Measurements from ENCODE around the gene GOLGA6C. TPM values are rescaled to one million over a fixed set of nuclear protein-coding genes. Genes with fewer than 3 reads are reported as not detected.
"Not testable (repeated sequence)": the region's sequence is repeated elsewhere in the genome, so short reads cannot be mapped to it uniquely, and the experiment has no call there.

Gene GOLGA6C, protein sequence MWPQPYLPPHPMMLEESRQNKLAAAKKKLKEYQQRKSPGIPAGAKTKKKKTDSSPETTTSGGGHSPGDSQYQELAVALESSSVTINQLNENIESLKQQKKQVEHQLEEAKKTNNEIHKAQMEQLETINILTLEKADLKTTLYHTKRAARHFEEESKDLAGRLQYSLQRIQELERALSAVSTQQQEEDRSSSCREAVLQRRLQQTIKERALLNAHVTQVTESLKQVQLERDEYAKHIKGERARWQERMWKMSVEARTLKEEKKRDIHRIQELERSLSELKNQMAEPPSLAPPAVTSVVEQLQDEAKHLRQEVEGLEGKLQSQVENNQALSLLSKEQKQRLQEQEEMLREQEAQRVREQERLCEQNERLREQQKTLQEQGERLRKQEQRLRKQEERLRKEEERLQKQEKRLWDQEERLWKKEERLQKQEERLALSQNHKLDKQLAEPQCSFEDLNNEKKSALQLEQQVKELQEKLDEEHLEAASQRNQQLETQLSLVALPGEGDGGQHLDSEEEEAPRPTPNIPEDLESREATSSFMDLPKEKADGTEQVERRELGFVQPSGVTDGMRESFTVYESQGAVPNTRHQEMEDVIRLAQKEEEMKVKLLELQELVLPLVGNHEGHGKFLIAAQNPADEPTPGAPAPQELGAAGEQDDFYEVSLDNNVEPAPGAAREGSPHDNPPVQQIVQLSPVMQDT
- total RNA-seq (2014; rRNA removed; shearing (Covaris generic)) = 0.10 and 0.28 TPM in 2 replicates
- not detected in 2 replicates for total RNA-seq (2022)
- Bru-seq, nascent RNA = not detected
- BruChase-seq, experiment 1, labeled RNA remaining after a 6-hour chase = not detected
- BruChase-seq, experiment 2, labeled RNA remaining after a 2-hour chase = not detected
- long read RNA-seq = 0 reads

GRCh38 chr15:75258034-75258433, at the start of gene GOLGA6C:
Gene GOLGA6C (plus strand): TSS chr15:75258334. CDS start chr15:75258599, 265 bp downstream.
- intact Hi-C loops (cut with micrococcal nuclease; ENCODE audit: unreplicated experiment); CTCF ChIA-PET (ENCODE audit: unreplicated experiment); H2AFZ ChIP-seq (ENCODE audit: low read length); H3K27ac ChIP-seq (ENCODE audit: low read depth, low read length, poor library complexity, severe bottlenecking); H3K36me3 ChIP-seq (ENCODE audit: insufficient read depth, low read length); DNase-seq (ENCODE audit: low spot score); H3K4me3 ChIP-seq (ENCODE audit: low read depth, low read length, poor library complexity, severe bottlenecking); H3K9me2 ChIP-seq (ENCODE audit: insufficient read depth, low read length); H3K9me3 ChIP-seq (ENCODE audit: low read length); BruUV-seq (replicated peaks); H3K79me2 ChIP-seq (ENCODE audit: insufficient read depth, low read depth, low read length); POLR2A ChIA-PET; H3K4me2 ChIP-seq (ENCODE audit: low read length); H3K4me1 ChIP-seq (ENCODE audit: insufficient read depth, low read length, poor library complexity, severe bottlenecking); H4K20me1 ChIP-seq (ENCODE audit: insufficient read depth, low read length): not testable (repeated sequence)

DNA sequence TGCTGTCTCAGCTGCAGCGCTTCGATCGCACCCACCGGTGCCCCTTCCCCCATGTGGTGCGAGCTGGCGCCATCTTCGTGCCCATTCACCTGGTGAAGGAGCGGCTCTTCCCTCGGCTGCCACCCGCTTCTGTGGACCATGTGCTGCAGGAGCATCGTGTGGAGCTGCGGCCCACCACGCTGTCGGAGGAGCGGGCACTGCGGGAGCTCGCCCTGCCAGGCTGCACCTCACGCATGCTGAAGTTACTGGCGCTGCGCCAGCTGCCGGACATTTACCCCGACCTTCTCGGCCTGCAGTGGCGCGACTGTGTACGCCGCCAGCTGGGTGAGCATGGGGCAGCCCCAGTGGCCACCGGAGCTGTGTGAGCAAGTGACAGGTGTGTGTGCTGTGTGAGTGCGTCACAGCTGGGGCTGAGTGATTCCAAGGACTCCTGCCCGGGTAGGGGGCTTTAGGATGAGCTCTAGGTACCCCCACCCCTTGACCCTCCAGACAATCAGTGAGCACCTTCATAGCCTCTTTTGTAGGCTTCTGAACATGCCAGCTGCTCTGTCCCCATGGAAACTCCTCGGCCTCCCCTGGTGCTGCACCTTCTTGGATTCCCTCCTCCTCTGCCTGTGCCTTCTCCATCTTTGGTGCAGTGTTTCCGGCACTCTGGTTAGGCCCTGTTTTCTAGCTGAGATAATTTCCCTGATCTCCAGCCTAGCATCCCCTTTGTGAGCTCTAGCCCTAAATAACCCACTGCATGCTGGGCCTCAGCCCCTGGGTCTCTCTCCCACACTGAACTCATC, 49.4 kb upstream of the GOLGA6C start:
- BruUV-seq (replicated peaks) = no TSS peak
- TF ChIP-seq, protein P1, sequence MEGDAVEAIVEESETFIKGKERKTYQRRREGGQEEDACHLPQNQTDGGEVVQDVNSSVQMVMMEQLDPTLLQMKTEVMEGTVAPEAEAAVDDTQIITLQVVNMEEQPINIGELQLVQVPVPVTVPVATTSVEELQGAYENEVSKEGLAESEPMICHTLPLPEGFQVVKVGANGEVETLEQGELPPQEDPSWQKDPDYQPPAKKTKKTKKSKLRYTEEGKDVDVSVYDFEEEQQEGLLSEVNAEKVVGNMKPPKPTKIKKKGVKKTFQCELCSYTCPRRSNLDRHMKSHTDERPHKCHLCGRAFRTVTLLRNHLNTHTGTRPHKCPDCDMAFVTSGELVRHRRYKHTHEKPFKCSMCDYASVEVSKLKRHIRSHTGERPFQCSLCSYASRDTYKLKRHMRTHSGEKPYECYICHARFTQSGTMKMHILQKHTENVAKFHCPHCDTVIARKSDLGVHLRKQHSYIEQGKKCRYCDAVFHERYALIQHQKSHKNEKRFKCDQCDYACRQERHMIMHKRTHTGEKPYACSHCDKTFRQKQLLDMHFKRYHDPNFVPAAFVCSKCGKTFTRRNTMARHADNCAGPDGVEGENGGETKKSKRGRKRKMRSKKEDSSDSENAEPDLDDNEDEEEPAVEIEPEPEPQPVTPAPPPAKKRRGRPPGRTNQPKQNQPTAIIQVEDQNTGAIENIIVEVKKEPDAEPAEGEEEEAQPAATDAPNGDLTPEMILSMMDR (conservative IDR thresholded peaks at IDR 0.05; ENCODE audit: low read length) = no peak
- TF ChIP-seq EZH2phosphoT487 (IDR thresholded peaks at IDR 0.05; ENCODE audit: borderline replicate concordance, low read depth, low read length) = no peak
- ChIA-PET CTCF (ENCODE audit: unreplicated experiment) (no interaction called here), POLR2A (interaction anchor here (0.5 to 1.7 kb wide), 3 partner anchors 11 to 186 kb away, joined by 3 read pairs; no protein-coding TSS in a partner anchor)
- Histone ChIP-seq H3K27ac (ENCODE audit: low read depth, low read length, poor library complexity, severe bottlenecking) (no peak overlapping the region), H3K9me2 (ENCODE audit: insufficient read depth, low read length) (no peaks in the 10 kb centered on the region), H3K36me3 (ENCODE audit: insufficient read depth, low read length) (peaks cover 92% of the 10 kb centered on the region), H4K20me1 (ENCODE audit: insufficient read depth, low read length) (peaks cover 30% of the 10 kb centered on the region), H3K79me2 (ENCODE audit: insufficient read depth, low read depth, low read length) (peaks cover 71% of the 10 kb centered on the region), H3K4me1 (ENCODE audit: insufficient read depth, low read length, poor library complexity, severe bottlenecking) (peaks cover 17% of the 10 kb centered on the region), H3K4me3 (ENCODE audit: low read depth, low read length, poor library complexity, severe bottlenecking) (no peak overlapping the region), H3K9me3 (ENCODE audit: low read length) (no peaks in the 10 kb centered on the region), H2AFZ (ENCODE audit: low read length) (no peak overlapping the region), H3K4me2 (ENCODE audit: low read length) (no peak overlapping the region)
- intact Hi-C loops (cut with micrococcal nuclease; ENCODE audit: unreplicated experiment) = no loop called here
- DNase-seq (ENCODE audit: low spot score) = no peak

- ChIA-PET CTCF (ENCODE audit: unreplicated experiment) (no interaction called here), POLR2A (interaction anchor here (0.5 to 1.7 kb wide), 3 partner anchors 10 to 186 kb away, joined by 3 read pairs; no protein-coding TSS in a partner anchor)
- no peak overlapping the region for H3K4me2 ChIP-seq (ENCODE audit: low read length)
- no peaks in the 10 kb centered on the region for H3K9me2 ChIP-seq (ENCODE audit: insufficient read depth, low read length)
- peaks cover 91% of the 10 kb centered on the region for H3K36me3 ChIP-seq (ENCODE audit: insufficient read depth, low read length)
- H3K4me1 ChIP-seq (ENCODE audit: insufficient read depth, low read length, poor library complexity, severe bottlenecking) = peaks cover 11% of the 10 kb centered on the region
- intact Hi-C loops (cut with micrococcal nuclease; ENCODE audit: unreplicated experiment) = no loop called here
- H2AFZ ChIP-seq (ENCODE audit: low read length) = no peak overlapping the region
- no peak overlapping the region for H3K4me3 ChIP-seq (ENCODE audit: low read depth, low read length, poor library complexity, severe bottlenecking)
- H4K20me1 ChIP-seq (ENCODE audit: insufficient read depth, low read length) = peaks cover 25% of the 10 kb centered on the region
- H3K27ac ChIP-seq (ENCODE audit: low read depth, low read length, poor library complexity, severe bottlenecking) = no peak overlapping the region
- BruUV-seq (replicated peaks) = no TSS peak
- H3K9me3 ChIP-seq (ENCODE audit: low read length) = no peaks in the 10 kb centered on the region
- TF ChIP-seq, protein P1 (conservative IDR thresholded peaks at IDR 0.05; ENCODE audit: low read length) = no peak
- no peak for TF ChIP-seq EZH2phosphoT487 (IDR thresholded peaks at IDR 0.05; ENCODE audit: borderline replicate concordance, low read depth, low read length)
- DNase-seq (ENCODE audit: low spot score) = no peak
- H3K79me2 ChIP-seq (ENCODE audit: insufficient read depth, low read depth, low read length) = peaks cover 65% of the 10 kb centered on the region
These were observed 48.9 kb upstream of the GOLGA6C start for GRCh38 chr15:75209289-75209676.
